Parathyroid adenoma (tissue), 2 donors: ENCODE results near the gene ADAMTS3.
"Not testable (repeated sequence)": the region's sequence is repeated elsewhere in the genome, so short reads cannot be mapped to it uniquely, and the experiment has no call there.

Experiments used
- H2AFZ ChIP-seq: fragments of 300-600 bp; sonication (generic); one replicate; pipeline ENCODE4 v1.7.0; 2017; ENCODE audit warnings: antibody characterized with exemption, mild to moderate bottlenecking
- H3K27ac ChIP-seq: fragments of 300-600 bp; sonication (generic); one replicate; pipeline ENCODE4 v1.7.0; 2017
- H3K27me3 ChIP-seq: fragments of 300-600 bp; sonication (generic); one replicate; pipeline ENCODE4 v1.7.0; 2017; ENCODE audit warnings: low read length; ENCODE audit not compliant: control insufficient read depth, insufficient read depth
- H3K36me3 ChIP-seq: fragments of 300-600 bp; sonication (generic); one replicate; pipeline ENCODE4 v1.7.0; 2017; ENCODE audit warnings: low read length; ENCODE audit not compliant: control insufficient read depth, insufficient read depth
- H3K4me1 ChIP-seq: fragments of 300-600 bp; sonication (generic); one replicate; pipeline ENCODE4 v1.7.0; 2017; ENCODE audit warnings: control low read depth
- H3K4me2 ChIP-seq: fragments of 300-600 bp; sonication (generic); one replicate; pipeline ENCODE4 v1.7.0; 2017; ENCODE audit warnings: low read length
- H3K4me3 ChIP-seq: fragments of 300-600 bp; sonication (generic); one replicate; pipeline ENCODE4 v1.7.0; 2017; ENCODE audit warnings: low read depth, low read length
- H3K79me2 ChIP-seq: fragments of 300-600 bp; sonication (generic); one replicate; pipeline ENCODE4 v1.7.0; 2017; ENCODE audit warnings: control low read depth
- H3K9ac ChIP-seq: fragments of 300-600 bp; sonication (generic); one replicate; pipeline ENCODE4 v1.7.0; 2017; ENCODE audit warnings: mild to moderate bottlenecking
- H3K9me3 ChIP-seq: fragments of 300-600 bp; sonication (generic); one replicate; pipeline ENCODE4 v1.7.0; 2017; ENCODE audit warnings: low read length; ENCODE audit not compliant: control insufficient read depth
- TF ChIP-seq, protein P1 (sequence below): fragments of 300-600 bp; sonication (generic); IDR thresholded peaks from one replicate; pipeline ENCODE4 v1.7.0; 2017; ENCODE audit warnings: antibody characterized with exemption, mild to moderate bottlenecking
- donor health status: primary hyperparathyroidism.

Gene ADAMTS3

GRCh38 chr4:72430988-72431387 is 138.0 kb downstream of the ADAMTS3 start:
- no peak overlapping the region for H3K27ac ChIP-seq
- no peak overlapping the region for H3K4me2 ChIP-seq
- H3K79me2 ChIP-seq = no peaks in the 10 kb centered on the region
- H2AFZ ChIP-seq = no peak overlapping the region
- TF ChIP-seq, protein P1, sequence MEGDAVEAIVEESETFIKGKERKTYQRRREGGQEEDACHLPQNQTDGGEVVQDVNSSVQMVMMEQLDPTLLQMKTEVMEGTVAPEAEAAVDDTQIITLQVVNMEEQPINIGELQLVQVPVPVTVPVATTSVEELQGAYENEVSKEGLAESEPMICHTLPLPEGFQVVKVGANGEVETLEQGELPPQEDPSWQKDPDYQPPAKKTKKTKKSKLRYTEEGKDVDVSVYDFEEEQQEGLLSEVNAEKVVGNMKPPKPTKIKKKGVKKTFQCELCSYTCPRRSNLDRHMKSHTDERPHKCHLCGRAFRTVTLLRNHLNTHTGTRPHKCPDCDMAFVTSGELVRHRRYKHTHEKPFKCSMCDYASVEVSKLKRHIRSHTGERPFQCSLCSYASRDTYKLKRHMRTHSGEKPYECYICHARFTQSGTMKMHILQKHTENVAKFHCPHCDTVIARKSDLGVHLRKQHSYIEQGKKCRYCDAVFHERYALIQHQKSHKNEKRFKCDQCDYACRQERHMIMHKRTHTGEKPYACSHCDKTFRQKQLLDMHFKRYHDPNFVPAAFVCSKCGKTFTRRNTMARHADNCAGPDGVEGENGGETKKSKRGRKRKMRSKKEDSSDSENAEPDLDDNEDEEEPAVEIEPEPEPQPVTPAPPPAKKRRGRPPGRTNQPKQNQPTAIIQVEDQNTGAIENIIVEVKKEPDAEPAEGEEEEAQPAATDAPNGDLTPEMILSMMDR = no peak
- H3K9ac ChIP-seq = no peak overlapping the region
- H3K27me3 ChIP-seq = no peaks in the 10 kb centered on the region
- H3K4me1 ChIP-seq = no peaks in the 10 kb centered on the region
- no peaks in the 10 kb centered on the region for H3K9me3 ChIP-seq
- no peak overlapping the region for H3K4me3 ChIP-seq
- H3K36me3 ChIP-seq = no peaks in the 10 kb centered on the region

DNA sequence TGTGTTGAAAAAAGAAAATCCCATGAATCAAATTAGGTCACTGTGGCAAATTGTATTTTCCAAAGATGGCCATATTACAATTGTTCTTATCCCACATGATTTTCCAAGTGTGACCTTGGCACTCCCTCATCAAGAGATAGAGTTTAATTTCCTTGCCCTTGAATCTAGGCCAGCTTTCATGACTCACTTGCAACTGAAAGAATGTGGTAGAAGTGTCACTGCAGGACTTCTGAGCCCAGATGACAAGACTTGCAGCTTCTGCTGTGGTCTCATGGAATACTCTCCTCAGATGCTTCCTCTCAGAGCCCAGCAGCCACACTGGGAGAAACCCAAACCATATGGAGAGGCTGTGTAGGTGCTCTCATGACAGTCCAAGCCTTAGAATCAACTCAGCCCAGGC is 139.0 kb downstream of the ADAMTS3 start:
- TF ChIP-seq, protein P1 = no peak
- Histone ChIP-seq H2AFZ (no peak overlapping the region), H3K4me2 (no peak overlapping the region), H3K27me3 (no peaks in the 10 kb centered on the region), H3K9me3 (no peaks in the 10 kb centered on the region), H3K4me1 (no peaks in the 10 kb centered on the region), H3K36me3 (no peaks in the 10 kb centered on the region), H3K9ac (no peak overlapping the region), H3K4me3 (no peak overlapping the region), H3K79me2 (no peaks in the 10 kb centered on the region), H3K27ac (no peak overlapping the region)

- no peak overlapping the region for H3K9ac ChIP-seq
- H3K36me3 ChIP-seq = no peaks in the 10 kb centered on the region
- no peaks in the 10 kb centered on the region for H3K79me2 ChIP-seq
- TF ChIP-seq, protein P1 = no peak
- H3K4me3 ChIP-seq = no peak overlapping the region
- H2AFZ ChIP-seq = no peak overlapping the region
- no peaks in the 10 kb centered on the region for H3K4me1 ChIP-seq
- no peaks in the 10 kb centered on the region for H3K27me3 ChIP-seq
- no peak overlapping the region for H3K4me2 ChIP-seq
- H3K9me3 ChIP-seq = no peaks in the 10 kb centered on the region
- no peak overlapping the region for H3K27ac ChIP-seq
Observed at GRCh38 chr4:72429397-72429889, 139.6 kb downstream of the ADAMTS3 start.

DNA sequence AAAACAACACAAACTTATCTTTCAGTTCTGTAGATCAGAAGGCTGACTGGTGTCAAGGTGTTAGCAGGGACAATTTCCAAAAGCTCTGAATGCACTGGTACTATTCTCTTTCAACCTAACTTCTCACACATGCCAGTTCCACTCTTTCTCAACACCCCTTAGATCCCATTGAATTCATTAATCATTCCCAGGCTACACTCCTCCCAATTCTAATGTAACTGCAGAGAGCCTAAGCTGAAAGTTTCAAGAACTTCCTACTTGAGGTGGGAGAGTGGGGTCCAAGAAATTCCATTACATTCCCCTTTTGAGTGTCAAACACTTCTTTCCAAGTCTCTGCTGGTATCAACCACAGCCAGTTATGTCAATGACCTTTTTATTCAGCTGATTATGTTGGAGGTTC is 142.0 kb downstream of the ADAMTS3 start:
- H3K9me3 ChIP-seq = no peaks in the 10 kb centered on the region
- H3K4me3 ChIP-seq = no peak overlapping the region
- no peaks in the 10 kb centered on the region for H3K79me2 ChIP-seq
- H3K9ac ChIP-seq = no peak overlapping the region
- no peaks in the 10 kb centered on the region for H3K27me3 ChIP-seq
- H3K27ac ChIP-seq = no peak overlapping the region
- H3K4me1 ChIP-seq = no peaks in the 10 kb centered on the region
- H2AFZ ChIP-seq = no peak overlapping the region
- TF ChIP-seq, protein P1 = no peak
- no peaks in the 10 kb centered on the region for H3K36me3 ChIP-seq
- H3K4me2 ChIP-seq = no peak overlapping the region

DNA sequence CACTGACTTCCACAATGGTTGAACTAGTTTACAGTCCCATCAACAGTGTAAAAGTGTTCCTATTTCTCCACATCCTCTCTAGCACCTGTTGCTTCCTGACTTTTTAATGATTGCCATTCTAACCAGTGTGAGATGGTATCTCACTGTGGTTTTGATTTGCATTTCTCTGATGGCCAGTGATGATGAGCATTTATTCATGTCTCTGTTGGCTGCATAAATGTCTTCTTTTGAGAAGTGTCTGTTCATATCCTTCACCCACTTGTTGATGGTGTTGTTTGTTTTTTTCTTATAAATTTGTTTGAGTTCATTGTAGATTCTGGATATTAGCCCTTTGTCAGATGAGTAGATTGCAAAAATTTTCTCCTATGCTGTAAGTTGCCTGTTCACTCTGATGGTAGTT is 143.1 kb downstream of the ADAMTS3 start:
- H3K4me3 ChIP-seq, H3K4me1 ChIP-seq, H3K9me3 ChIP-seq, H2AFZ ChIP-seq, H3K27me3 ChIP-seq, H3K9ac ChIP-seq, H3K79me2 ChIP-seq, H3K27ac ChIP-seq, H3K4me2 ChIP-seq, H3K36me3 ChIP-seq: not testable (repeated sequence)
